GM19099 (cell line): ENCODE data around the gene DLG5.

Experiments used
- POLR2A ChIP-seq: IDR thresholded peaks from 3 replicates; pipeline ENCODE4 v1.6.1; 2011; ENCODE audit warnings: low read depth; ENCODE audit not compliant: insufficient read length; ENCODE audit errors: extremely low read depth

DLG5 gene

DNA sequence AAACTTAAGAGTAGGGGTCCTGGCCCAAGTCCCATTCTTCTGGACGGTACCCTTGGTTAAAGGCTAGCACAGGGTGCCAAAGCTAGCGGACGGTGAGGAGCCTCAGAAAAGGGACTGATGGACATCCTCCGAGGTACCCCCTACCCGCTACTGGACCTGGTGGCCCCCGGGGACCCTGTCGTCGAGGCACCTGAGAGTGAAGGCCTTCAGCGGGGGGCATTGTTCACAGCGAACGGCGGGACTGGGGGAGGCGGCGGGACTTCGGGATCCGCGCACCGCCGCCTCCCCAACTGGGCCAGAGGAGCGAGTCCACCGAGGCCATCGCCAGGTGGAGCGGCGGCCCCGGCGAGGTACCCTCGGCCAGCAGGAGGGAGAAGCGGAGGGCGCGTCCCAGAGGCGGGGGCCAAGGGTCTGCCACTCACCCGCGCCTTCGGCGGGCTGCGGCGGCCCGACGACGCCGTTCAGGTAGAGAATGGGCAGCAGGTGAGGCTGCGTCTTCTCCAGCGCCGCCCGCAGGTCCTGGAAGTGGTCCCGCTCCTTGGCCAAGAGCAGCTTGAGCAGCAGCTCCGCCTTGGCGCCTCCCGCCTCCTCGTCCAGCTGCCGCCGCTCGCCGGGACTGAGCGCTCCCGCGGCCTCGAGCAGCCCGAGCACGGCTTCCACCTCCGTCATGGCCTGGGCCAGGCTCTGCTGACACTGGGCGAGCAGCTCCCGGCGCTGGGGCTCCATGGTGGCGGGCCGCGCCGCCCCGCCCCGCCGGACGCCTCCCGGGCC lies 575 bp downstream of the DLG5 start:
- no peak for TF ChIP-seq POLR2A

DNA sequence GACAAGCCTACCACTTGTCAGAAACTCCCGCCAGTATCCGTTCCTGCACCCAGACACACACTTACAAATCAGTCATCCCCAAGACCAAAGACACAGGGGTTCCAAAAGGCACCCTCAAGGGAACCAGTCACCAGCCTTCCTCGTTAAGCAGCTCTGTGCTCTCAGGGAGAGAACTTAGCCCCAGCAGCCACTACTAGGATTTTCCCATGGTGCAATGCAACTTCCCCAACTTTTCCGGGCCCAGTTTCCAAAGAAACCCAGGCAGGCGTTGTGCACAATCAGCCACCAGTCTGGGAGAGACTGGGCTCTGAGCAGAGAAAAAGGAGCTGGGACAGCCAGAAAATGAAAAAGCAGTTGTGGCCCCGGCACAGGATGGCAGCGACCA lies 1.2 kb downstream of the DLG5 start:
- no peak for TF ChIP-seq POLR2A

DNA sequence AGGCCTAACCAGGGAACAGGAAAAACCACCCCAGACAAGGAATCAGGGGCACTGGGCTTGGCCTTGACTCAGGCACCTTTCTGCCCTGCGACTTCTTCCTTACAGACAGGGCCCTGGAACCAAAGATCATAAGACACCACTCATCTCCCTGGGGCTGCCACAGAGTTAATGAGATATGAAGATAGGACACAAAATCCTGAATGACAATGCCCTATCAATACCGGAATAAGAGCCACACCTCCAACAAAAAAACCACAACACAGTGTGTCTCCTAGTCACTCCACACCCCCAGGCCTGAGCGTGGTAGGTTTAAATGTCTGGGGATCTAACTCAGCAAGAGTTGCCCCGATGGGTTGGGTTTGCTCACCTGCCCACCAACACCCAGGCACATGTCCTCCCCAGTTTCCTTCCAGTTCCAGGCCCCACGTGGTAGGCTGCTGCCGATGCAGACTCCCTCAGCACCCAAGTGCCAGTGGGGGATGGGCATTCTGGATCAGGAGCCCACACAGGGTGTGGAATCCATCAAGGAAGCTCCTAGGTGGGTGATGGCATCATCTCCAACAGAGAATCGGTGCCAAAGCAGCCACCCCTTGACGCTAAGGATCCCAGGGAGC lies 3.9 kb downstream of the DLG5 start:
- TF ChIP-seq POLR2A = no peak

- TF ChIP-seq POLR2A = no peak
Measured at GRCh38 chr10:77922055-77922454, 4.5 kb downstream of the DLG5 start.

GRCh38 chr10:77921395-77921794 lies 5.2 kb downstream of the DLG5 start:
- no peak for TF ChIP-seq POLR2A

DNA sequence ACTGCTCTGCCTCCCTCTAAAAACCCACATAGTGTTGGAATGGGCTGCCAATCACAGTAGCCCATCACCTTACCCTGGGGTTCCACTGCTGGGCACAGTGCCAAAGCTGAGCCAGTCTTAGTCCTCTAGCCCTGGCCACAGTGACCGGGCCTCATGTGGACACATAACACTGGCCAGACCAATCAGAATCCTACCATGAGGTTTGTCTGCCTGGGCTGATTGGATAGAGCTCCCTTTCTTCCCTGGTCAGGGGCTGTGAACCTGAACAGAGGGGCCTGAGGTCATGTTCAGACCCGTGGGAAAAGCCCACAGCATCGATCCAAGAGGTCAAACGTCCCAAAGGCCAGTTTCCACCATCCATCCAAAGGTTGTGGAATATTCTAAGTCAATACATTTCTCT lies 6.1 kb downstream of the DLG5 start:
- no peak for TF ChIP-seq POLR2A

DNA sequence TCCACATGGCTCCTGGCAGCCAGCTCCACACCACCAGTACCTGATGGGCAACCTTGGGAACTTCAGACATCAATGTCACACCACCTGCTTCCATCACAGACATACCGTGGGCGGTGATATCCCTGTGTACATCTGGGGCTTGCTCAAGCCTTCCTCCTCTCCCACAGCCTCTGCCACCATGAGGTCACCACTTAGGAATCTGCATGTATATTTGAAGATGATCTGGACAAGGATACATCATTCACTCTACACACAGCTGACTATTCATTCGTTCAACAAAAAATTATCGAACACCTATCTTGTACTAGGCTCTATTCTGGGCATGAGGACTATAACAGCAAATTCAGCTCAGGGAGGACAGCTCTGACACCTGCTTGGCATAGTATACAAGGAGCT lies 6.8 kb downstream of the DLG5 start:
- TF ChIP-seq POLR2A = no peak

GRCh38 chr10:77915319-77916105 lies 11.0 kb downstream of the DLG5 start:
- no peak for TF ChIP-seq POLR2A

DNA sequence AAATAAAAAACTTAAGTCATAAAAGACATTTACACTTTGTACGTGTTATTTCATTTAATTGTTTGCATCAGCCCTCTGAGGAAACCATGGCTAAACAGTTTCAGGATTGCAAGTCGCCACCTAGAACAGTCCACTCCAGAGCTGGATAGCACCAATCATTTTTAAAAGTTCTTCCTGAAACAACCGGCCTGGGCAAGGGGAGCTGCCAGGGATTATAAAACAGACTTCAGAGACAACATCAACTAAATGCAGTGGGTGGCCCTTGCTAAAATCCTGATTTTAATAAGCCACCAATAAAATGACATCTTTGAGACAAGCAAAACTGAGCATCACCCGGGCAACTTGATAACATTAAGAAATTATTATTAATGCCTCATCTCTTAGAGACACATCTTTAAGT lies 13.5 kb downstream of the DLG5 start:
- no peak for TF ChIP-seq POLR2A

GRCh38 chr10:77912576-77912975 lies 14.0 kb downstream of the DLG5 start:
- no peak for TF ChIP-seq POLR2A

- no peak for TF ChIP-seq POLR2A
Measured at GRCh38 chr10:77911535-77912123, 14.9 kb downstream of the DLG5 start.

GRCh38 chr10:77910524-77911145 lies 15.9 kb downstream of the DLG5 start:
- no peak for TF ChIP-seq POLR2A

- TF ChIP-seq POLR2A = no peak
Measured at GRCh38 chr10:77909749-77910375, 16.7 kb downstream of the DLG5 start.

GRCh38 chr10:77909021-77909748 lies 17.4 kb downstream of the DLG5 start:
- TF ChIP-seq POLR2A = no peak
